WTC11 (cell line): ENCODE data around the gene FGFR2.

Source experiments
- CREB1 ChIP-seq: sonication (generic); formaldehyde crosslinking; IDR thresholded peaks from 2 replicates; pipeline ENCODE4 v1.8.0; 2023; ENCODE audit warnings: mild to moderate bottlenecking, missing genetic modification reagents
- ESRRA ChIP-seq: sonication (generic); formaldehyde crosslinking; IDR thresholded peaks from 2 replicates; pipeline ENCODE4 v1.8.1; 2022; ENCODE audit warnings: mild to moderate bottlenecking, missing genetic modification reagents, borderline replicate concordance
- NFYB ChIP-seq: sonication (generic); formaldehyde crosslinking; conservative IDR thresholded peaks from 2 replicates; pipeline ENCODE4 v1.8.0; 2022; ENCODE audit warnings: low read depth, missing genetic modification reagents
- NR1H2 ChIP-seq: sonication (generic); formaldehyde crosslinking; IDR thresholded peaks from 2 replicates; pipeline ENCODE4 v1.9.0; 2021; ENCODE audit warnings: mild to moderate bottlenecking, moderate library complexity, missing genetic modification reagents
- RORB ChIP-seq: fragments of 250-450 bp; sonication (Bioruptor Pico); IDR thresholded peaks from 2 replicates; pipeline ENCODE4 v1.9.0; 2021; ENCODE audit warnings: mild to moderate bottlenecking
- SP1 ChIP-seq: sonication (generic); formaldehyde crosslinking; conservative IDR thresholded peaks from 2 replicates; pipeline ENCODE4 v1.8.1; 2022; ENCODE audit warnings: missing genetic modification reagents
- TCF7 ChIP-seq: sonication (generic); formaldehyde crosslinking; IDR thresholded peaks from 2 replicates; pipeline ENCODE4 v1.8.0; 2022; ENCODE audit warnings: mild to moderate bottlenecking, low read depth, missing genetic modification reagents, moderate library complexity
- TP53 ChIP-seq: sonication (generic); formaldehyde crosslinking; IDR thresholded peaks from 2 replicates; pipeline ENCODE4 v1.8.1; 2023; ENCODE audit warnings: mild to moderate bottlenecking, missing genetic modification reagents
- TF ChIP-seq, protein P1 (sequence below): fragments of 200-600 bp; IDR thresholded peaks from 2 replicates; pipeline ENCODE4 v1.8.0; 2022; ENCODE audit warnings: antibody characterized with exemption
- TF ChIP-seq, protein P2 (sequence below): sonication (generic); formaldehyde crosslinking; IDR thresholded peaks from 2 replicates; pipeline ENCODE4 v1.8.0; 2022; ENCODE audit warnings: mild to moderate bottlenecking, missing genetic modification reagents
- TF ChIP-seq, protein P3 (sequence below): sonication (generic); formaldehyde crosslinking; IDR thresholded peaks from 2 replicates; pipeline ENCODE4 v1.8.1; 2023; ENCODE audit warnings: mild to moderate bottlenecking, moderate library complexity, missing genetic modification reagents
- TF ChIP-seq, protein P4 (sequence below): sonication (generic); formaldehyde crosslinking; IDR thresholded peaks from 2 replicates; pipeline ENCODE4 v1.8.0; 2022; ENCODE audit warnings: mild to moderate bottlenecking, missing genetic modification reagents

DNA sequence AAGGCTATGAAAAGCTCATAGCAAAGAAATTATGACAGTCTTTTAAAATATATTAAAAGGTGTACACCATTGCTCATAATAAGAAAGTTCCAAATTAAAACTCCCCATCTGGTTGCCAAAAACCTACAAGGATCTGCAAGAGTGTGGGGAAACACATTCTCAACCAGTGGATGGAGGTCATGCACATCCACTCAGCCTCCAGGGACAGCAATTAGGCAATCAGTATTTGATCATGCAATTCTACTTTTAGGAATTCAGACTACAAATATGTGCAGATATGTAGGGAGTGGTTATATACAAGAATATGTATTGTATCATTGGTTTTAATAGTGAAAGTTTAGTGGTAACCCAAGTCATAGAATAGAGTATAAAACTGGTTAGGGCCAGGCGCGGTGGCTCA is 157.8 kb downstream of the FGFR2 start:
- TF ChIP-seq, protein P1, sequence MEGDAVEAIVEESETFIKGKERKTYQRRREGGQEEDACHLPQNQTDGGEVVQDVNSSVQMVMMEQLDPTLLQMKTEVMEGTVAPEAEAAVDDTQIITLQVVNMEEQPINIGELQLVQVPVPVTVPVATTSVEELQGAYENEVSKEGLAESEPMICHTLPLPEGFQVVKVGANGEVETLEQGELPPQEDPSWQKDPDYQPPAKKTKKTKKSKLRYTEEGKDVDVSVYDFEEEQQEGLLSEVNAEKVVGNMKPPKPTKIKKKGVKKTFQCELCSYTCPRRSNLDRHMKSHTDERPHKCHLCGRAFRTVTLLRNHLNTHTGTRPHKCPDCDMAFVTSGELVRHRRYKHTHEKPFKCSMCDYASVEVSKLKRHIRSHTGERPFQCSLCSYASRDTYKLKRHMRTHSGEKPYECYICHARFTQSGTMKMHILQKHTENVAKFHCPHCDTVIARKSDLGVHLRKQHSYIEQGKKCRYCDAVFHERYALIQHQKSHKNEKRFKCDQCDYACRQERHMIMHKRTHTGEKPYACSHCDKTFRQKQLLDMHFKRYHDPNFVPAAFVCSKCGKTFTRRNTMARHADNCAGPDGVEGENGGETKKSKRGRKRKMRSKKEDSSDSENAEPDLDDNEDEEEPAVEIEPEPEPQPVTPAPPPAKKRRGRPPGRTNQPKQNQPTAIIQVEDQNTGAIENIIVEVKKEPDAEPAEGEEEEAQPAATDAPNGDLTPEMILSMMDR = no peak
- TF ChIP-seq, protein P2, sequence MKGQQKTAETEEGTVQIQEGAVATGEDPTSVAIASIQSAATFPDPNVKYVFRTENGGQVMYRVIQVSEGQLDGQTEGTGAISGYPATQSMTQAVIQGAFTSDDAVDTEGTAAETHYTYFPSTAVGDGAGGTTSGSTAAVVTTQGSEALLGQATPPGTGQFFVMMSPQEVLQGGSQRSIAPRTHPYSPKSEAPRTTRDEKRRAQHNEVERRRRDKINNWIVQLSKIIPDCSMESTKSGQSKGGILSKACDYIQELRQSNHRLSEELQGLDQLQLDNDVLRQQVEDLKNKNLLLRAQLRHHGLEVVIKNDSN = no peak
- TF ChIP-seq CREB1 (CRISPR knock-in tag) (no peak), ESRRA (CRISPR knock-in tag) (no peak), NFYB (CRISPR knock-in tag) (no peak), TP53 (CRISPR knock-in tag) (no peak), TCF7 (CRISPR knock-in tag) (no peak), SP1 (no peak), NR1H2 (CRISPR knock-in tag) (no peak), RORB (CRISPR knock-in tag) (no peak)
- TF ChIP-seq, protein P3, sequence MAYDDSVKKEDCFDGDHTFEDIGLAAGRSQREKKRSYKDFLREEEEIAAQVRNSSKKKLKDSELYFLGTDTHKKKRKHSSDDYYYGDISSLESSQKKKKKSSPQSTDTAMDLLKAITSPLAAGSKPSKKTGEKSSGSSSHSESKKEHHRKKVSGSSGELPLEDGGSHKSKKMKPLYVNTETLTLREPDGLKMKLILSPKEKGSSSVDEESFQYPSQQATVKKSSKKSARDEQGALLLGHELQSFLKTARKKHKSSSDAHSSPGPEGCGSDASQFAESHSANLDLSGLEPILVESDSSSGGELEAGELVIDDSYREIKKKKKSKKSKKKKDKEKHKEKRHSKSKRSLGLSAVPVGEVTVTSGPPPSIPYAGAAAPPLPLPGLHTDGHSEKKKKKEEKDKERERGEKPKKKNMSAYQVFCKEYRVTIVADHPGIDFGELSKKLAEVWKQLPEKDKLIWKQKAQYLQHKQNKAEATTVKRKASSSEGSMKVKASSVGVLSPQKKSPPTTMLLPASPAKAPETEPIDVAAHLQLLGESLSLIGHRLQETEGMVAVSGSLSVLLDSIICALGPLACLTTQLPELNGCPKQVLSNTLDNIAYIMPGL (CRISPR knock-in tag) = no peak
- TF ChIP-seq, protein P4, sequence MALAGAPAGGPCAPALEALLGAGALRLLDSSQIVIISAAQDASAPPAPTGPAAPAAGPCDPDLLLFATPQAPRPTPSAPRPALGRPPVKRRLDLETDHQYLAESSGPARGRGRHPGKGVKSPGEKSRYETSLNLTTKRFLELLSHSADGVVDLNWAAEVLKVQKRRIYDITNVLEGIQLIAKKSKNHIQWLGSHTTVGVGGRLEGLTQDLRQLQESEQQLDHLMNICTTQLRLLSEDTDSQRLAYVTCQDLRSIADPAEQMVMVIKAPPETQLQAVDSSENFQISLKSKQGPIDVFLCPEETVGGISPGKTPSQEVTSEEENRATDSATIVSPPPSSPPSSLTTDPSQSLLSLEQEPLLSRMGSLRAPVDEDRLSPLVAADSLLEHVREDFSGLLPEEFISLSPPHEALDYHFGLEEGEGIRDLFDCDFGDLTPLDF (CRISPR knock-in tag) = no peak
